Esophagus squamous epithelium (tissue), 5 donors: ENCODE measurements around the gene THADA. TPM values are rescaled to one million over a fixed set of nuclear protein-coding genes. Genes with fewer than 3 reads are reported as not detected.

Experiments
- DNase-seq: peaks from one replicate; lab custom pipeline; 2025; lab: John Stamatoyannopoulos, UW
- H3K27ac ChIP-seq, 4 donors: fragments of 200-600 bp; sonication (generic); one replicate each; pipeline ENCODE4 v1.5.1; 2016 to 2019; ENCODE audit warnings: mild to moderate bottlenecking in 1 of 4
- H3K27me3 ChIP-seq, 4 donors: fragments of 200-600 bp; sonication (generic); 1 replicate in 3 of 4; 2 replicates in 1 of 4; pipeline versions ENCODE4 v1.5.1 to v1.6.0; 2017 to 2021; ENCODE audit warnings: antibody characterized with exemption in 1 of 4
- H3K36me3 ChIP-seq, 3 donors: fragments of 200-600 bp; sonication (generic); one replicate each; pipeline ENCODE4 v1.5.1; 2016 to 2019
- H3K4me1 ChIP-seq, 3 donors: fragments of 200-600 bp; sonication (generic); one replicate each; pipeline ENCODE4 v1.5.1; 2017 to 2019
- H3K4me3 ChIP-seq, 4 donors: fragments of 200-600 bp; sonication (generic); 1 replicate in 3 of 4; 2 replicates in 1 of 4; pipeline ENCODE4 v1.5.1; 2016 to 2019; ENCODE audit warnings: mild to moderate bottlenecking in 2 of 4, moderate library complexity in 1 of 4
- H3K9me3 ChIP-seq, 3 donors: fragments of 200-600 bp; sonication (generic); one replicate each; pipeline ENCODE4 v1.5.1; 2016 to 2019
- POLR2A ChIP-seq, 4 donors: fragments of 450-650 bp; IDR thresholded peaks; one replicate each; pipeline ENCODE4 v1.6.1; 2017; ENCODE audit warnings: antibody characterized with exemption in 4 of 4, mild to moderate bottlenecking in 4 of 4, moderate library complexity in 3 of 4
- WGBS, 2 donors: methylation state at CpG; one replicate each; pipeline ENCODE4 v1.1.5; 2018; 5-methylcytosine and 5-hydroxymethylcytosine counted together
- intact Hi-C: fragments of 100-400 bp; cut with DNase I; formaldehyde crosslinking; loops from one replicate; pipeline ENCODE4 v1.15.0; 2022
- total RNA-seq, 4 donors: library from RNA; depleted of rRNA; stranded (reverse); fragments of >200 nt; gene quantifications; one replicate each; pipeline ENCODE4 v1.1.0, GENCODE V29; 2016
- TF ChIP-seq, protein P1 (sequence below), 6 experiments: fragments of 450-650 bp in 4 of 6; fragments of 200-600 bp in 2 of 6; sonication (generic) in 2 of 6; IDR thresholded peaks; one replicate each; pipeline ENCODE4 v1.5.1; 2016 to 2019; ENCODE audit warnings: antibody characterized with exemption in 6 of 6, mild to moderate bottlenecking in 4 of 6, moderate library complexity in 4 of 6
- donor health status: DM: yes; HTN: yes; CAD: no.

THADA gene
- total RNA-seq, 4 donors from 2014 or later: 14.0 to 32.2 (median 21.0) TPM

DNA sequence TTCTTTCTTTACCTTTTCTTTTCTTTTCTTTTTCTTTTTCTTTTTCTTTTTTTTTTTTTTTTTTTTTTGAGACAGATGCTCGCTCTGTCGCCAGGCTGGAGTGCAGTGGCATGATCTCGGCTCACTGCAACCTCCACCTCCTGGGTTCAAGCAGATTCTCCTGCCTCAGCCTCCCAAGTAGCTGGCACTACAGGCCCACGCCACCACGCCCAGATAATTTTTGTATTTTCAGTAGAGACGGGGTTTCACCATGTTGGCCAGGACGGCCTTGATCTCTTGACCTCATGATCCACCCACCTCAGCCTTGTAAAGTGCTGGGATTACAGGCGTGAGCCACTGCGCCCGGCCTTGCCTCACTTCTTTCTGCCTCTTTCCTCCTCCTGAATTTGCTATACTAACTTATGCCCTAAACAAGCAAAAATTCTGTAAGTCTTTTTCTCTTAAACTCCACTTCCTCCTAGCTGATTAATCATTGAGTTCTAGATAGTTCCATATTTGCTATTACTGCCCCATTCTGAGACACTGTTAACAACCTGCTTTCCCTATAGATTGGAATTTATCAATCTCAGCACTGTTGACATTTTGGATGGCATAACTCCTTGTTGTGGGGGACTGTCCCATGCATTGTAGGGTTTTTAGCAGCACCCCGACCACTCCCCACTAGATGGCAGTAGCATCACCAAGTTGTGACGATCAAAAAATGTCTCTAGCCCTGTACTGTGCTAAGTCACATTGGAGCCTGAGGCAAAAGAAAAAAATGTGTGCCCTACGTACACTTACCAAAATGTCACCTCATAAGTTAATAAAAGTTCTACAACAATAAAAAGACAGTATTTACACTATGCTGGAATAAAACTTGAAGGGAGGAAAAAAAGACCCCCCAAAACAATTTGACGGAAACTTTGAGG lies 16.4 kb upstream of the THADA start:
- WGBS, 2 donors: 57 to 58% methylated on average over 11 to 14 of the region's 14 CpGs
- Histone ChIP-seq H3K4me1 (peaks cover 0 to 11% (median 0%) of the 10 kb centered on the region in 3 donors), H3K4me3 (no peak overlapping the region), H3K27me3 (no peaks in the 10 kb centered on the region), H3K36me3 (no peaks in the 10 kb centered on the region), H3K27ac (peak overlapping the region in 1 of 4 donors; percentile 4), H3K9me3 (no peaks in the 10 kb centered on the region)
- TF ChIP-seq POLR2A (IDR thresholded peaks at IDR 0.05): no peak
- TF ChIP-seq, protein P1, sequence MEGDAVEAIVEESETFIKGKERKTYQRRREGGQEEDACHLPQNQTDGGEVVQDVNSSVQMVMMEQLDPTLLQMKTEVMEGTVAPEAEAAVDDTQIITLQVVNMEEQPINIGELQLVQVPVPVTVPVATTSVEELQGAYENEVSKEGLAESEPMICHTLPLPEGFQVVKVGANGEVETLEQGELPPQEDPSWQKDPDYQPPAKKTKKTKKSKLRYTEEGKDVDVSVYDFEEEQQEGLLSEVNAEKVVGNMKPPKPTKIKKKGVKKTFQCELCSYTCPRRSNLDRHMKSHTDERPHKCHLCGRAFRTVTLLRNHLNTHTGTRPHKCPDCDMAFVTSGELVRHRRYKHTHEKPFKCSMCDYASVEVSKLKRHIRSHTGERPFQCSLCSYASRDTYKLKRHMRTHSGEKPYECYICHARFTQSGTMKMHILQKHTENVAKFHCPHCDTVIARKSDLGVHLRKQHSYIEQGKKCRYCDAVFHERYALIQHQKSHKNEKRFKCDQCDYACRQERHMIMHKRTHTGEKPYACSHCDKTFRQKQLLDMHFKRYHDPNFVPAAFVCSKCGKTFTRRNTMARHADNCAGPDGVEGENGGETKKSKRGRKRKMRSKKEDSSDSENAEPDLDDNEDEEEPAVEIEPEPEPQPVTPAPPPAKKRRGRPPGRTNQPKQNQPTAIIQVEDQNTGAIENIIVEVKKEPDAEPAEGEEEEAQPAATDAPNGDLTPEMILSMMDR (IDR thresholded peaks at IDR 0.05): peak; percentile 58 to 76 (median 70)
- intact Hi-C loops: no loop called here
- DNase-seq: no peak

DNA sequence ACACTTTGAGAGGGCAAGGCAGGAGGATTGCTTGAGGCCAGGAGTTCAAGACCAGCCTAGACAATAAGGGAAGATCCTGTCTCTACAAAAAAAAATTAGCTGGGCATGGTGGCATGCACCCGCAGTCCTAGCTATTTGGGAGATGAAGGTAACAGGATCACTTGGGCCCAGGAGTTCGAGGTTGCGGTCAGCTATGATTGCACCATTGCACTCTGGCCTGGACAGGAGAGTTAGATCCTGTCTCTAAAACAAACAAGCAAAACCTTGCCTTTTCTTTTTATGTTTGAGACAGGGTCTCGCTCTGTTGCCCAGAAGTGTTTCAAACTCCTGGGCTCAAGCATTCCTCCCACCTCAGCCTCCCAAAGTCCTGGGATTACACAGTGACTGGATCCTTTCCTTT lies 14.5 kb upstream of the THADA start:
- Histone ChIP-seq H3K36me3 (no peaks in the 10 kb centered on the region), H3K4me3 (no peak overlapping the region), H3K9me3 (no peaks in the 10 kb centered on the region), H3K27ac (no peak overlapping the region), H3K27me3 (no peaks in the 10 kb centered on the region), H3K4me1 (peaks cover 0 to 11% (median 0%) of the 10 kb centered on the region in 3 donors)
- intact Hi-C loops: no loop called here
- 86 to 92% methylated on average over 4 of the region's 4 CpGs for WGBS, 2 donors
- DNase-seq: no peak
- TF ChIP-seq, protein P1 (IDR thresholded peaks at IDR 0.05): no peak
- TF ChIP-seq POLR2A (IDR thresholded peaks at IDR 0.05): no peak

DNA sequence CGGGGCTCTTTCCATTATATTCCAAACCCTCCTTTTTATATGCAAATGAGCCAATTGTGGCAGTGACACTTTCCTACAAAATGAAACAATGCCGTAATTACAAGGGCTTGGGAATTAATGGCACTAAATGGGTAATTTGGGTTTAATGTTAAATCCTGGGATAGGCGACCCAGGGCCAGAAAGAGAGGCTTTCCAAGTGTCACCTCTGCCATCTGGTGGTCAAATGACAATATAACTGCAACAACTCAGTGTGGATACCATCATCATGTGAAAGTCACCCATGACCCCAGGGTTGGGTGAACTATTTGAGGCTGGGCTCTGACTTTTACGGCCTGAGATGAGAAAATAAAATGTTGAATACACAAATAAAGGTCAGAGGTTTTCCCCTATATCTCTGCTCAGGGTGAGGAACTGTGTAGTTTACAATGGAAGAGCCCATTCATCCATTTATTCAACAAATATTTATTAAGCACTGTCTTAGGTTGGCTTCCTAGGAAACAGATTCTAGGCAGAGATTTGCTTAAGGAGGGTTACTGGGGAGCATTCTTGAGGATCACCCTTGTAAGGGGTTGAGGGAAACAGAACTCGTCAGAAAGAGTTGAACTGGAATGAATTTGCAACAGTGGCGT lies 13.6 kb upstream of the THADA start:
- no peak for TF ChIP-seq POLR2A (IDR thresholded peaks at IDR 0.05)
- TF ChIP-seq, protein P1 (IDR thresholded peaks at IDR 0.05): peak; percentile 39 to 70 (median 67)
- 42 to 49% methylated on average over 6 of the region's 6 CpGs for WGBS, 2 donors
- no peak for DNase-seq
- Histone ChIP-seq H3K27ac (no peak overlapping the region), H3K27me3 (no peaks in the 10 kb centered on the region), H3K36me3 (no peaks in the 10 kb centered on the region), H3K4me1 (peaks cover 0 to 11% (median 0%) of the 10 kb centered on the region in 3 donors), H3K4me3 (no peak overlapping the region), H3K9me3 (no peaks in the 10 kb centered on the region)
- intact Hi-C loops: no loop called here

DNA sequence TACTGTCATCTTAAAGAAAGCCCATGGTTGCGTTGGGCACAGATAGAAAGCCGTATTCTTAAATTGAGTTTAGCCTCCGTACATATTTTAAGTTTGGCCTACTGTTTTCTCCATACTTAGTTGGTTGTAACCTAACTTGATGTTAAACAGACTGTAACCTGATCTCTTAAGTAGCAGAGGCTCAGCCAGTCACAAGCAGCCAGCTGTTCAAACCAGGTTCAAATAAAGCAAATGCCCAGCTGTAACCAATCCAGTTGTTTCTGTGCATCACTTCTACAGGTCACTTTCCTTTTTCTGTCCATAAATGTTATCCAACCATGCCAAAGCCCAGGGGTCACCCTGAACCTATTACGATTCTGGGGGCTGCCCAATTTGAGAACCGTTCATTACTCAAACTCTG lies 10.0 kb upstream of the THADA start:
- DNase-seq: no peak
- no peaks in the 10 kb centered on the region for H3K27me3 ChIP-seq
- no peak overlapping the region for H3K27ac ChIP-seq
- no peaks in the 10 kb centered on the region for H3K36me3 ChIP-seq
- H3K4me3 ChIP-seq: no peak overlapping the region
- intact Hi-C loops: no loop called here
- 87 to 90% methylated on average over 5 of the region's 5 CpGs for WGBS, 2 donors
- TF ChIP-seq POLR2A (IDR thresholded peaks at IDR 0.05): no peak
- TF ChIP-seq, protein P1 (IDR thresholded peaks at IDR 0.05): no peak
- no peaks in the 10 kb centered on the region for H3K9me3 ChIP-seq
- peaks cover 0 to 8% (median 0%) of the 10 kb centered on the region in 3 donors for H3K4me1 ChIP-seq
